ENCODE measurements around the gene TCFL5.

Gene TCFL5

GRCh38 chr20:62799459-62799858 is 62.2 kb downstream of the TCFL5 start:
- no peaks in the 10 kb centered on the region for H3K27me3 Mint-ChIP-seq
- DNase-seq (ENCODE audit: low spot score in 2 of 2) (no peak), ATAC-seq (replicated peaks; ENCODE audit: extremely low read depth, poor library complexity, severe bottlenecking) (no peak)
- H3K27ac Mint-ChIP-seq (ENCODE audit: low read depth): no peak overlapping the region
- H3K4me1 Mint-ChIP-seq: peaks cover 29% of the 10 kb centered on the region
- no peak overlapping the region for H3K4me3 Mint-ChIP-seq
- H3K36me3 Mint-ChIP-seq (ENCODE audit: insufficient read depth): peaks cover 31% of the 10 kb centered on the region
- no peaks in the 10 kb centered on the region for H3K9me3 Mint-ChIP-seq

GRCh38 chr20:62799036-62799435 is 62.6 kb downstream of the TCFL5 start:
- DNase-seq (ENCODE audit: low spot score in 2 of 2) (no peak), ATAC-seq (replicated peaks; ENCODE audit: extremely low read depth, poor library complexity, severe bottlenecking) (no peak)
- Mint-ChIP-seq H3K27me3 (no peaks in the 10 kb centered on the region), H3K4me1 (peaks cover 25% of the 10 kb centered on the region), H3K27ac (ENCODE audit: low read depth) (no peak overlapping the region), H3K4me3 (no peak overlapping the region), H3K9me3 (no peaks in the 10 kb centered on the region), H3K36me3 (ENCODE audit: insufficient read depth) (peaks cover 31% of the 10 kb centered on the region)

GRCh38 chr20:62797671-62798532 is 63.7 kb downstream of the TCFL5 start:
- Mint-ChIP-seq H3K27ac (ENCODE audit: low read depth) (peak overlapping the region; percentile 42), H3K27me3 (no peaks in the 10 kb centered on the region), H3K4me3 (peak overlapping the region; percentile 80), H3K4me1 (peaks cover 31% of the 10 kb centered on the region), H3K36me3 (ENCODE audit: insufficient read depth) (peaks cover 37% of the 10 kb centered on the region), H3K9me3 (no peaks in the 10 kb centered on the region)
- DNase-seq (ENCODE audit: low spot score in 2 of 2): no peak
- ATAC-seq (replicated peaks; ENCODE audit: extremely low read depth, poor library complexity, severe bottlenecking): no peak

GRCh38 chr20:62796699-62797491 is 64.7 kb downstream of the TCFL5 start:
- Mint-ChIP-seq H3K4me3 (peak overlapping the region; percentile 80), H3K27me3 (no peaks in the 10 kb centered on the region), H3K27ac (ENCODE audit: low read depth) (peak overlapping the region; percentile 42), H3K36me3 (ENCODE audit: insufficient read depth) (peaks cover 40% of the 10 kb centered on the region), H3K4me1 (peaks cover 35% of the 10 kb centered on the region), H3K9me3 (no peaks in the 10 kb centered on the region)
- DNase-seq (ENCODE audit: low spot score in 2 of 2): no peak
- ATAC-seq (replicated peaks; ENCODE audit: extremely low read depth, poor library complexity, severe bottlenecking): no peak

GRCh38 chr20:62795023-62795761 is 66.4 kb downstream of the TCFL5 start:
- DNase-seq (ENCODE audit: low spot score in 2 of 2): peak; percentile 28 to 39
- Mint-ChIP-seq H3K36me3 (ENCODE audit: insufficient read depth) (peaks cover 40% of the 10 kb centered on the region), H3K4me3 (peak overlapping the region; percentile 84)

GRCh38 chr20:62794007-62794724 is 67.5 kb downstream of the TCFL5 start:
- Mint-ChIP-seq H3K9me3 (no peaks in the 10 kb centered on the region), H3K4me3 (peak overlapping the region; percentile 84), H3K36me3 (ENCODE audit: insufficient read depth) (peaks cover 37% of the 10 kb centered on the region), H3K4me1 (peaks cover 41% of the 10 kb centered on the region), H3K27ac (ENCODE audit: low read depth) (peak overlapping the region; percentile 95), H3K27me3 (no peaks in the 10 kb centered on the region)
- DNase-seq (ENCODE audit: low spot score in 2 of 2): peak; percentile 93 to 95
- peak; percentile 68 for ATAC-seq (replicated peaks; ENCODE audit: extremely low read depth, poor library complexity, severe bottlenecking)

More at GRCh38 chr20:62795023-62795761, 66.4 kb downstream of the TCFL5 start:
- H3K27me3 Mint-ChIP-seq: no peaks in the 10 kb centered on the region
- peak overlapping the region; percentile 95 for H3K27ac Mint-ChIP-seq (ENCODE audit: low read depth)
- ATAC-seq (replicated peaks; ENCODE audit: extremely low read depth, poor library complexity, severe bottlenecking): no peak
- H3K4me1 Mint-ChIP-seq: peaks cover 41% of the 10 kb centered on the region
- H3K9me3 Mint-ChIP-seq: no peaks in the 10 kb centered on the region

- Mint-ChIP-seq H3K4me3 (peak overlapping the region; percentile 84), H3K9me3 (no peaks in the 10 kb centered on the region), H3K27ac (ENCODE audit: low read depth) (peak overlapping the region; percentile 95), H3K4me1 (peaks cover 40% of the 10 kb centered on the region), H3K36me3 (ENCODE audit: insufficient read depth) (peaks cover 37% of the 10 kb centered on the region), H3K27me3 (no peaks in the 10 kb centered on the region)
- no peak for ATAC-seq (replicated peaks; ENCODE audit: extremely low read depth, poor library complexity, severe bottlenecking)
- no peak for DNase-seq (ENCODE audit: low spot score in 2 of 2)
Measured at GRCh38 chr20:62793757-62794006, 67.9 kb downstream of the TCFL5 start.

- peak overlapping the region; percentile 95 for H3K27ac Mint-ChIP-seq (ENCODE audit: low read depth)
- H3K4me3 Mint-ChIP-seq: peak overlapping the region; percentile 84
- H3K9me3 Mint-ChIP-seq: no peaks in the 10 kb centered on the region
- no peaks in the 10 kb centered on the region for H3K27me3 Mint-ChIP-seq
- DNase-seq (ENCODE audit: low spot score in 2 of 2) (no peak), ATAC-seq (replicated peaks; ENCODE audit: extremely low read depth, poor library complexity, severe bottlenecking) (no peak)
- H3K4me1 Mint-ChIP-seq: peaks cover 35% of the 10 kb centered on the region
- peaks cover 33% of the 10 kb centered on the region for H3K36me3 Mint-ChIP-seq (ENCODE audit: insufficient read depth)
Measured at GRCh38 chr20:62792940-62793756, 68.5 kb downstream of the TCFL5 start.

- Mint-ChIP-seq H3K27me3 (no peaks in the 10 kb centered on the region), H3K4me1 (peaks cover 29% of the 10 kb centered on the region), H3K36me3 (ENCODE audit: insufficient read depth) (peaks cover 32% of the 10 kb centered on the region), H3K4me3 (peak overlapping the region; percentile 84), H3K9me3 (no peaks in the 10 kb centered on the region), H3K27ac (ENCODE audit: low read depth) (peak overlapping the region; percentile 95)
- DNase-seq (ENCODE audit: low spot score in 2 of 2) (no peak), ATAC-seq (replicated peaks; ENCODE audit: extremely low read depth, poor library complexity, severe bottlenecking) (no peak)
Measured at GRCh38 chr20:62792182-62792939, 69.3 kb downstream of the TCFL5 start.

GRCh38 chr20:62791301-62792181 is 70.1 kb downstream of the TCFL5 start:
- H3K4me3 Mint-ChIP-seq: peak overlapping the region; percentile 52
- H3K9me3 Mint-ChIP-seq: no peaks in the 10 kb centered on the region
- H3K36me3 Mint-ChIP-seq (ENCODE audit: insufficient read depth): peaks cover 28% of the 10 kb centered on the region
- ATAC-seq (replicated peaks; ENCODE audit: extremely low read depth, poor library complexity, severe bottlenecking): no peak
- H3K27me3 Mint-ChIP-seq: no peaks in the 10 kb centered on the region
- H3K27ac Mint-ChIP-seq (ENCODE audit: low read depth): peak overlapping the region; percentile 84
- peaks cover 25% of the 10 kb centered on the region for H3K4me1 Mint-ChIP-seq
- DNase-seq (ENCODE audit: low spot score in 2 of 2): peak; percentile 39 to 44
